ENCODE data around the gene WIF1. TPM values are rescaled to one million over a fixed set of nuclear protein-coding genes. Genes with fewer than 3 reads are reported as not detected.

WIF1 gene
- total RNA-seq, 1 experiment from 2014 or later = not detected

GRCh38 chr12:65019696-65020234 is 101.3 kb downstream of the WIF1 start:
- no peak overlapping the region for H2AFZ ChIP-seq
- no peak overlapping the region for H3K4me2 ChIP-seq
- no peaks in the 10 kb centered on the region for H3K79me2 ChIP-seq (ENCODE audit: low read depth)
- H3K27ac ChIP-seq = no peak overlapping the region
- no peaks in the 10 kb centered on the region for H3F3A ChIP-seq (ENCODE audit: insufficient read depth, low read depth)
- intact Hi-C loops (cut with micrococcal nuclease; ENCODE audit: unreplicated experiment) = no loop called here
- no peaks in the 10 kb centered on the region for H4K20me1 ChIP-seq (ENCODE audit: insufficient read depth)
- H3K36me3 ChIP-seq (ENCODE audit: low read depth) = no peaks in the 10 kb centered on the region
- DNase-seq = no peak
- BruUV-seq (replicated peaks) = no TSS peak
- H3K4me1 ChIP-seq (replicated peaks; ENCODE audit: insufficient read depth) = no peaks in the 10 kb centered on the region
- H3K9me3 ChIP-seq (ENCODE audit: insufficient read depth, low read depth) = no peaks in the 10 kb centered on the region
- peaks cover 71% of the 10 kb centered on the region for H3K27me3 ChIP-seq (ENCODE audit: insufficient read depth, low read depth)
- CTCF ChIA-PET = no interaction called here
- H3K9me2 ChIP-seq (ENCODE audit: insufficient read depth) = no peaks in the 10 kb centered on the region
- no peak for TF ChIP-seq CTCF (conservative IDR thresholded peaks at IDR 0.05)
- no peak for TF ChIP-seq EZH2 (IDR thresholded peaks at IDR 0.05; ENCODE audit: low read depth)
- H3K4me3 ChIP-seq = no peak overlapping the region
- POLR2A ChIA-PET (ENCODE audit: unreplicated experiment) = no interaction called here

GRCh38 chr12:65016881-65017650 is 104.0 kb downstream of the WIF1 start:
- Histone ChIP-seq H3K36me3 (ENCODE audit: low read depth) (no peaks in the 10 kb centered on the region), H3F3A (ENCODE audit: insufficient read depth, low read depth) (no peaks in the 10 kb centered on the region), H3K27ac (no peak overlapping the region), H4K20me1 (ENCODE audit: insufficient read depth) (no peaks in the 10 kb centered on the region), H3K27me3 (ENCODE audit: insufficient read depth, low read depth) (peaks cover 65% of the 10 kb centered on the region), H3K4me3 (no peak overlapping the region), H3K79me2 (ENCODE audit: low read depth) (no peaks in the 10 kb centered on the region), H2AFZ (no peak overlapping the region), H3K4me1 (replicated peaks; ENCODE audit: insufficient read depth) (no peaks in the 10 kb centered on the region), H3K4me2 (no peak overlapping the region), H3K9me2 (ENCODE audit: insufficient read depth) (no peaks in the 10 kb centered on the region), H3K9me3 (ENCODE audit: insufficient read depth, low read depth) (no peaks in the 10 kb centered on the region)
- DNase-seq = no peak
- no TSS peak for BruUV-seq (replicated peaks)
- no peak for TF ChIP-seq CTCF (conservative IDR thresholded peaks at IDR 0.05)
- TF ChIP-seq EZH2 (IDR thresholded peaks at IDR 0.05; ENCODE audit: low read depth) = no peak
- POLR2A ChIA-PET (ENCODE audit: unreplicated experiment) = no interaction called here
- intact Hi-C loops (cut with micrococcal nuclease; ENCODE audit: unreplicated experiment) = no loop called here
- CTCF ChIA-PET = no interaction called here

GRCh38 chr12:65015850-65016249 is 105.3 kb downstream of the WIF1 start:
- ChIA-PET CTCF (no interaction called here), POLR2A (ENCODE audit: unreplicated experiment) (no interaction called here)
- Histone ChIP-seq H3K9me2 (ENCODE audit: insufficient read depth) (no peaks in the 10 kb centered on the region), H3K4me1 (replicated peaks; ENCODE audit: insufficient read depth) (no peaks in the 10 kb centered on the region), H3F3A (ENCODE audit: insufficient read depth, low read depth) (no peaks in the 10 kb centered on the region), H3K27me3 (ENCODE audit: insufficient read depth, low read depth) (peaks cover 56% of the 10 kb centered on the region), H3K36me3 (ENCODE audit: low read depth) (no peaks in the 10 kb centered on the region), H3K9me3 (ENCODE audit: insufficient read depth, low read depth) (no peaks in the 10 kb centered on the region), H4K20me1 (ENCODE audit: insufficient read depth) (no peaks in the 10 kb centered on the region), H2AFZ (no peak overlapping the region), H3K4me3 (no peak overlapping the region), H3K27ac (no peak overlapping the region), H3K79me2 (ENCODE audit: low read depth) (no peaks in the 10 kb centered on the region), H3K4me2 (no peak overlapping the region)
- TF ChIP-seq EZH2 (IDR thresholded peaks at IDR 0.05; ENCODE audit: low read depth) (no peak), CTCF (conservative IDR thresholded peaks at IDR 0.05) (no peak)
- no peak for DNase-seq
- BruUV-seq (replicated peaks) = no TSS peak
- intact Hi-C loops (cut with micrococcal nuclease; ENCODE audit: unreplicated experiment) = no loop called here

All from PC-9 (cell line).